GM19025 (cell line): ENCODE measurements around the gene SLC12A9.
"Not testable (repeated sequence)": the region's sequence is repeated elsewhere in the genome, so short reads cannot be mapped to it uniquely, and the experiment has no call there.

Experiments
- ATAC-seq: cut with Tn5 transposase; IDR thresholded peaks from one replicate; pipeline ENCODE4 v1.9.1; 2021; ENCODE audit warnings: mild to moderate bottlenecking, low read depth, moderate library complexity; ENCODE audit not compliant: unreplicated experiment

The SLC12A9 gene

GRCh38 chr7:100894860-100895700 is 42.6 kb downstream of the SLC12A9 start:
- ATAC-seq: no peak

- ATAC-seq: no peak
Observed at GRCh38 chr7:100895701-100895955, 43.1 kb downstream of the SLC12A9 start, which contains the start of gene ACHE. Gene ACHE, minus strand, starts transcription at chr7:100895888. Its CDS starts 1,656 bp downstream, at chr7:100894232.

- ATAC-seq: no peak
Observed at GRCh38 chr7:100895956-100896731, 43.6 kb downstream of the SLC12A9 start.

GRCh38 chr7:100896732-100897608 is 44.5 kb downstream of the SLC12A9 start:
- no peak for ATAC-seq

GRCh38 chr7:100897772-100898454 is 45.4 kb downstream of the SLC12A9 start:
- no peak for ATAC-seq

GRCh38 chr7:100899432-100899831 is 46.9 kb downstream of the SLC12A9 start:
- no peak for ATAC-seq

- no peak for ATAC-seq
Observed at GRCh38 chr7:100900978-100901377, 48.5 kb downstream of the SLC12A9 start.

GRCh38 chr7:100901921-100902332 is 49.4 kb downstream of the SLC12A9 start:
- ATAC-seq: no peak

- ATAC-seq: no peak
Observed at GRCh38 chr7:100902638-100903037, 50.1 kb downstream of the SLC12A9 start.

GRCh38 chr7:100908512-100908911 is 56.0 kb downstream of the SLC12A9 start:
- no peak for ATAC-seq

- ATAC-seq: not testable (repeated sequence)
Observed at GRCh38 chr7:100910443-100910842, 57.9 kb downstream of the SLC12A9 start.

GRCh38 chr7:100911484-100911883 is 59.0 kb downstream of the SLC12A9 start:
- no peak for ATAC-seq

- no peak for ATAC-seq
Observed at GRCh38 chr7:100914208-100914878, 61.8 kb downstream of the SLC12A9 start.

- no peak for ATAC-seq
Observed at GRCh38 chr7:100914879-100915447, 62.5 kb downstream of the SLC12A9 start.
